Naive thymus-derived CD4-positive, alpha-beta T cell (primary cell): ENCODE measurements around the gene N4BP3. TPM values are rescaled to one million over a fixed set of nuclear protein-coding genes. Genes with fewer than 3 reads are reported as not detected.
"Not testable (repeated sequence)": the region's sequence is repeated elsewhere in the genome, so short reads cannot be mapped to it uniquely, and the experiment has no call there.

Experiments
- ATAC-seq: fragments of 150-1000 bp; cut with Tn5 transposase; 2 replicates; pipeline ENCODE4 v1.10.0; 2021; ENCODE audit warnings: mild to moderate bottlenecking, moderate library complexity
- CTCF ChIA-PET: fragments of 350-600 bp; sonication (Branson Sonifier 250); formaldehyde crosslinking; loops from one replicate; lab custom pipeline; 2021; ENCODE audit warnings: antibody characterized with exemption; lab: Charles Lee
- POLR2A ChIA-PET: fragments of 350-600 bp; sonication (Branson Sonifier 250); formaldehyde crosslinking; loops from one replicate; lab custom pipeline; 2021; ENCODE audit warnings: antibody characterized with exemption, inconsistent platforms; lab: Charles Lee
- DNase-seq, 9 donors: peaks; one replicate each; pipeline versions ENCODE4 v3.0.0 to v3.0.0-alpha.2; 2020 to 2022; ENCODE audit warnings: mixed read lengths in 1 of 9
- H3K27ac ChIP-seq: one replicate; pipeline ENCODE4 v1.7.0; 2013; ENCODE audit warnings: mild to moderate bottlenecking, low read depth, low read length, moderate library complexity
- H3K27me3 ChIP-seq, 2 donors: one replicate each; pipeline ENCODE4 v1.7.0; 2013; ENCODE audit warnings: low read length in 2 of 2, mild to moderate bottlenecking in 2 of 2, moderate library complexity in 2 of 2; ENCODE audit not compliant: control insufficient read depth in 2 of 2, insufficient read depth in 2 of 2
- H3K36me3 ChIP-seq, 3 experiments: 1 replicate in 2 of 3; 2 replicates in 1 of 3; pipeline ENCODE4 v1.7.0; 2013; ENCODE audit warnings: low read length in 3 of 3, mild to moderate bottlenecking in 3 of 3, moderate library complexity in 1 of 3; ENCODE audit not compliant: insufficient read depth in 3 of 3, control insufficient read depth in 2 of 3
- H3K4me1 ChIP-seq, 2 donors: one replicate each; pipeline ENCODE4 v1.7.0; 2013; ENCODE audit warnings: low read length in 2 of 2, mild to moderate bottlenecking in 2 of 2, moderate library complexity in 1 of 2; ENCODE audit not compliant: control insufficient read depth in 2 of 2, insufficient read depth in 2 of 2
- H3K4me3 ChIP-seq: 2 replicates; pipeline ENCODE4 v1.7.0; 2013; ENCODE audit warnings: mild to moderate bottlenecking, low read length
- H3K9me3 ChIP-seq, 3 experiments: 1 replicate in 2 of 3; 2 replicates in 1 of 3; pipeline ENCODE4 v1.7.0; 2013; ENCODE audit warnings: low read length in 3 of 3; ENCODE audit not compliant: control insufficient read depth in 2 of 3
- H3K27ac Mint-ChIP-seq, 9 donors: one replicate each; pipeline ENCODE4 v1.8.0; 2020 to 2022; ENCODE audit warnings: mixed read lengths in 9 of 9, mild to moderate bottlenecking in 8 of 9, moderate library complexity in 5 of 9, inconsistent platforms in 2 of 9
- H3K27me3 Mint-ChIP-seq, 5 donors: one replicate each; pipeline ENCODE4 v1.8.0; 2021 to 2022; ENCODE audit warnings: mixed read lengths in 5 of 5, mild to moderate bottlenecking in 1 of 5
- H3K36me3 Mint-ChIP-seq, 5 donors: one replicate each; pipeline ENCODE4 v1.8.0; 2020 to 2022; ENCODE audit warnings: mixed read lengths in 5 of 5, mild to moderate bottlenecking in 3 of 5, inconsistent platforms in 1 of 5
- H3K4me1 Mint-ChIP-seq, 7 donors: one replicate each; pipeline ENCODE4 v1.8.0; 2020 to 2022; ENCODE audit warnings: mixed read lengths in 7 of 7, mild to moderate bottlenecking in 3 of 7, inconsistent platforms in 1 of 7
- H3K4me3 Mint-ChIP-seq, 10 donors: one replicate each; pipeline ENCODE4 v1.8.0; 2020 to 2022; ENCODE audit warnings: mild to moderate bottlenecking in 10 of 10, mixed read lengths in 10 of 10, moderate library complexity in 6 of 10, inconsistent platforms in 2 of 10
- H3K9me3 Mint-ChIP-seq, 11 donors: one replicate each; pipeline ENCODE4 v1.8.0; 2020 to 2022; ENCODE audit warnings: mixed read lengths in 11 of 11, mild to moderate bottlenecking in 4 of 11, inconsistent platforms in 1 of 11, moderate library complexity in 1 of 11
- intact Hi-C, 2 donors: fragments of 100-400 bp; cut with micrococcal nuclease; formaldehyde crosslinking; loops; one replicate each; pipeline ENCODE4 v1.15.1; 2023
- polyA plus RNA-seq, 2 donors: library from polyadenylated mRNA; unstranded; fragments of 300-500 nt; fragmentation: Illumina TruSeq; gene quantifications; one replicate each; pipeline ENCODE4 v1.2.3, GENCODE V29; 2021
- total RNA-seq, 6 experiments: library from RNA in 5 of 6; stranded (reverse) in 5 of 6; gene quantifications; 1 replicate in 5 of 6; 2 replicates in 1 of 6; pipeline ENCODE4 v1.2.3 and lab custom pipeline; 2021 to 2026

Gene N4BP3
- total and polyA plus RNA-seq, 7 experiments from 2014 or later, result 0.19 to 3.5 (median 1.1) TPM

GRCh38 chr5:178127300-178128009 lies 14.1 kb downstream of the N4BP3 start:
- Mint-ChIP-seq H3K27ac (peak overlapping the region in 1 of 9 donors; percentile 16), H3K4me1 (peaks cover 8 to 17% (median 14%) of the 10 kb centered on the region in 7 donors)
- CTCF ChIA-PET, result interaction anchor here (1.0 kb wide), 1 partner anchor 18 kb away, joined by 3 read pairs; no protein-coding TSS in a partner anchor
- H3K36me3 Mint-ChIP-seq, H3K36me3 ChIP-seq, H3K27ac ChIP-seq, H3K4me1 ChIP-seq, ATAC-seq, H3K4me3 ChIP-seq, H3K9me3 Mint-ChIP-seq, POLR2A ChIA-PET, H3K27me3 Mint-ChIP-seq, H3K27me3 ChIP-seq, intact Hi-C loops, H3K9me3 ChIP-seq, H3K4me3 Mint-ChIP-seq: not testable (repeated sequence)
- DNase-seq, result peak in 1 of 9 donors; percentile 4

GRCh38 chr5:178129296-178129695 lies 16.0 kb downstream of the N4BP3 start:
- Mint-ChIP-seq H3K4me1 (peaks cover 11 to 27% (median 18%) of the 10 kb centered on the region in 7 donors), H3K36me3 (peaks cover 0 to 11% (median 0%) of the 10 kb centered on the region in 5 donors), H3K27ac (no peak overlapping the region), H3K4me3 (peak overlapping the region in 6 of 10 donors; percentile 23 to 76 (median 38)), H3K9me3 (no peaks in the 10 kb centered on the region), H3K27me3 (peaks cover 0 to 4% (median 0%) of the 10 kb centered on the region in 5 donors)
- peaks cover 5 to 8% of the 10 kb centered on the region in 2 donors for H3K4me1 ChIP-seq
- H3K27ac ChIP-seq, result no peak overlapping the region
- intact Hi-C loops, result no loop called here
- H3K4me3 ChIP-seq, result no peak overlapping the region
- no peak for DNase-seq
- H3K9me3 ChIP-seq, result no peaks in the 10 kb centered on the region
- ATAC-seq, result no peak
- ChIA-PET POLR2A (interaction anchor here (0.7 to 3.6 kb wide), 4 partner anchors 8 to 704 kb away, joined by 3 to 16 read pairs (median 4); no protein-coding TSS in a partner anchor), CTCF (no interaction called here)
- H3K36me3 ChIP-seq, result peaks cover 0 to 5% (median 0%) of the 10 kb centered on the region in 3 experiments
- H3K27me3 ChIP-seq, result no peaks in the 10 kb centered on the region

DNA sequence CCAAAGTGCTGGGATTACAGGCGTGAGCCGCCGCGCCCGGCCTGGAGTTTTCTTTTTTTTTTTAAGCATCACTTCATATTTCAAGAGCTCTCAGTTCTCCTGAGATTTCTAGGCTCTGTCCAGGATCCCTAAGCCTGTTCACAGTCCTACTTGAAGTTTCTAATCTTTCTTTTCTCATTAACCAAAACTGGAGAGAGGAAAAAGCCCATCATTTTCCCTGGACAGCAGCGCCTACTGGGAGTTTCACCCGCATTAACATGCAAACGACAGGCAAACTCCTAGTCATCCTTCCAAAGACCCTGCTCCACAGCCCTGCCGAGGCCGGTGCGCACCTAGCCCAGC lies 16.9 kb downstream of the N4BP3 start:
- not testable (repeated sequence) for H3K9me3 Mint-ChIP-seq, H3K27me3 Mint-ChIP-seq, H3K27me3 ChIP-seq, ATAC-seq, H3K9me3 ChIP-seq, H3K4me1 ChIP-seq, DNase-seq
- Mint-ChIP-seq H3K4me3 (peak overlapping the region; percentile 53 to 83 (median 76)), H3K4me1 (peaks cover 14 to 33% (median 21%) of the 10 kb centered on the region in 7 donors), H3K36me3 (peaks cover 0 to 12% (median 0%) of the 10 kb centered on the region in 5 donors), H3K27ac (peak overlapping the region in 7 of 9 donors; percentile 36 to 73 (median 57))
- Histone ChIP-seq H3K36me3 (peaks cover 0 to 10% (median 0%) of the 10 kb centered on the region in 3 experiments), H3K4me3 (peak overlapping the region; percentile 71), H3K27ac (peak overlapping the region; percentile 84)
- CTCF ChIA-PET, result interaction anchor here (1.0 kb wide), 1 partner anchor 15 kb away, joined by 3 read pairs; no protein-coding TSS in a partner anchor
- POLR2A ChIA-PET, result interaction anchor here (0.6 to 3.6 kb wide), 6 partner anchors 9 to 729 kb away, joined by 3 to 16 read pairs (median 6); partner anchors contain the start of genes NHP2 and ZNF354B
- intact Hi-C loops, result loop anchor here (1.0 to 5.0 kb wide), 5 partner anchors 9 to 77 kb away; partner anchors contain the start of genes HNRNPAB (in 1 of the 2), N4BP3 (in 1 of the 2) and NHP2 (in 1 of the 2)

- DNase-seq (peak; percentile 72 to 91 (median 79)), ATAC-seq (peak; percentile 94)
- Mint-ChIP-seq H3K27ac (peak within 1 kb of the TSS; percentile 51 to 97 (median 93)), H3K4me1 (peaks cover 16 to 39% (median 27%) of the 10 kb centered on the region in 7 donors), H3K4me3 (peak within 1 kb of the TSS; percentile 75 to 95 (median 86)), H3K9me3 (no peaks in the 10 kb centered on the region), H3K27me3 (peaks cover 0 to 4% (median 0%) of the 10 kb centered on the region in 5 donors), H3K36me3 (peaks cover 0 to 14% (median 4%) of the 10 kb centered on the region in 5 donors)
- H3K4me1 ChIP-seq, result peaks cover 5 to 8% of the 10 kb centered on the region in 2 donors
- intact Hi-C loops, result loop anchor here (1.0 to 5.0 kb wide), 7 partner anchors 10 to 76 kb away; partner anchors contain the start of genes HNRNPAB (in 1 of the 2), N4BP3 (in 1 of the 2) and NHP2 (in 1 of the 2)
- peak within 1 kb of the TSS; percentile 71 for H3K4me3 ChIP-seq
- peak within 1 kb of the TSS; percentile 84 for H3K27ac ChIP-seq
- POLR2A ChIA-PET, result interaction anchor here (1.2 to 3.6 kb wide), 4 partner anchors 10 to 729 kb away, joined by 4 to 16 read pairs (median 10); partner anchors contain the start of genes NHP2 and ZNF354B
- CTCF ChIA-PET, result interaction anchor here (1.0 to 1.3 kb wide), 2 partner anchors 14 to 56 kb away, joined by 3 read pairs; no protein-coding TSS in a partner anchor
- no peaks in the 10 kb centered on the region for H3K27me3 ChIP-seq
- no peaks in the 10 kb centered on the region for H3K9me3 ChIP-seq
- H3K36me3 ChIP-seq, result peaks cover 0 to 16% (median 0%) of the 10 kb centered on the region in 3 experiments
Measured at GRCh38 chr5:178130576-178131445, 17.5 kb downstream of the N4BP3 start, which contains the start of gene RMND5B. Gene RMND5B (plus strand): TSS chr5:178131014. CDS start chr5:178138120, 7,106 bp downstream.

DNA sequence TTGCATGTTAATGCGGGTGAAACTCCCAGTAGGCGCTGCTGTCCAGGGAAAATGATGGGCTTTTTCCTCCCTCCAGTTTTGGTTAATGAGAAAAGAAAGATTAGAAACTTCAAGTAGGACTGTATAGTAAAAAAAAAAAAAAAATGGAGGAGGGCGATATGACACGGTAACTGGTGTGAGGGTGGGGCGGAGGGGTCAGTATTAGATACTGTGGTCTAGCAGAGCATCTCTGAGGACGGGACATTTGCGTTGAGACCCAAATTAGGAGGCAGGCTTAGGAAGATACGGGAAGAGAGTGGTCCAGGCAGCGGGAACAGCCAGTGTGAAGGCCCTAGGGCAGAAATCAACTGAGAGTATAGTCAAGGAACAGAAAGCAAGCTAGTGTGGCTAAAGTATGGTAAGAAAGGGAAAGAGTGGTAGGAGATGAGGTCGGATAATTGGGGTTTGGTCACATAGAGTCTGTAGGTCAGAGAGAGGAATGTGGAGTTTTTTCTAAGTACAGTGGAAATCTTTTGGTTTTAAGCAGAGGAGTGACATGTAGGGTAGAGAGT lies 18.2 kb downstream of the N4BP3 start:
- H3K27me3 ChIP-seq, result no peaks in the 10 kb centered on the region
- peak overlapping the region; percentile 84 for H3K27ac ChIP-seq
- Mint-ChIP-seq H3K9me3 (no peaks in the 10 kb centered on the region), H3K4me1 (peaks cover 18 to 42% (median 32%) of the 10 kb centered on the region in 7 donors), H3K4me3 (peak overlapping the region; percentile 64 to 95 (median 86)), H3K27ac (peak overlapping the region; percentile 30 to 97 (median 93)), H3K36me3 (peaks cover 0 to 14% (median 4%) of the 10 kb centered on the region in 5 donors), H3K27me3 (peaks cover 0 to 4% (median 0%) of the 10 kb centered on the region in 5 donors)
- H3K4me3 ChIP-seq, result peak overlapping the region; percentile 71
- ATAC-seq, result no peak
- peaks cover 0 to 22% (median 0%) of the 10 kb centered on the region in 3 experiments for H3K36me3 ChIP-seq
- intact Hi-C loops, result loop anchor here (1.0 to 5.0 kb wide), 4 partner anchors 17 to 76 kb away; partner anchors contain the start of gene HNRNPAB (in 1 of the 2)
- DNase-seq, result peak in 1 of 9 donors; percentile 7
- peaks cover 5 to 8% of the 10 kb centered on the region in 2 donors for H3K4me1 ChIP-seq
- POLR2A ChIA-PET, result interaction anchor here (1.2 to 3.6 kb wide), 4 partner anchors 10 to 728 kb away, joined by 4 to 16 read pairs (median 10); partner anchors contain the start of genes NHP2 and ZNF354B
- CTCF ChIA-PET, result interaction anchor here (1.3 kb wide), 1 partner anchor 57 kb away, joined by 3 read pairs; no protein-coding TSS in a partner anchor
- no peaks in the 10 kb centered on the region for H3K9me3 ChIP-seq
